HG02981 (cell line): Measurements from ENCODE around the gene UCMA.
"Not testable (repeated sequence)": the region's sequence is repeated elsewhere in the genome, so short reads cannot be mapped to it uniquely, and the experiment has no call there.

ENCODE experiments used
- ATAC-seq: cut with Tn5 transposase; IDR thresholded peaks from one replicate; pipeline ENCODE4 v1.9.1; 2021; ENCODE audit warnings: mild to moderate bottlenecking, moderate library complexity; ENCODE audit not compliant: unreplicated experiment

The UCMA gene

GRCh38 chr10:13234736-13235135 is 562 bp upstream of the UCMA start:
- not testable (repeated sequence) for ATAC-seq

GRCh38 chr10:13233358-13233757 is 816 bp downstream of the UCMA start:
- no peak for ATAC-seq

GRCh38 chr10:13231808-13232207 is 2.4 kb downstream of the UCMA start:
- ATAC-seq: no peak

GRCh38 chr10:13231190-13231589 is 3.0 kb downstream of the UCMA start:
- no peak for ATAC-seq

- no peak for ATAC-seq
Observed at GRCh38 chr10:13227031-13227430, 7.1 kb downstream of the UCMA start.

- ATAC-seq: no peak
Observed at GRCh38 chr10:13225601-13226000, 8.6 kb downstream of the UCMA start.

GRCh38 chr10:13224210-13224995 is 9.8 kb downstream of the UCMA start:
- no peak for ATAC-seq

- no peak for ATAC-seq
Observed at GRCh38 chr10:13223241-13223640, 10.9 kb downstream of the UCMA start.

GRCh38 chr10:13222566-13222965 is 11.6 kb downstream of the UCMA start:
- ATAC-seq: no peak

- no peak for ATAC-seq
Observed at GRCh38 chr10:13222151-13222550, 12.0 kb downstream of the UCMA start.

GRCh38 chr10:13221572-13221971 is 12.6 kb downstream of the UCMA start:
- ATAC-seq: no peak

GRCh38 chr10:13219685-13220670 is 14.2 kb downstream of the UCMA start:
- no peak for ATAC-seq

- ATAC-seq: no peak
Observed at GRCh38 chr10:13218878-13219277, 15.3 kb downstream of the UCMA start.

GRCh38 chr10:13213163-13213562 is 21.0 kb downstream of the UCMA start:
- ATAC-seq: no peak

GRCh38 chr10:13206546-13207443 is 27.4 kb downstream of the UCMA start:
- ATAC-seq: no peak

- no peak for ATAC-seq
Observed at GRCh38 chr10:13206091-13206490, 28.1 kb downstream of the UCMA start.

- ATAC-seq: no peak
Observed at GRCh38 chr10:13201132-13201531, 33.0 kb downstream of the UCMA start.

GRCh38 chr10:13195016-13195415 is 39.2 kb downstream of the UCMA start:
- no peak for ATAC-seq

GRCh38 chr10:13193637-13194036 is 40.5 kb downstream of the UCMA start:
- ATAC-seq: no peak

- ATAC-seq: no peak
Observed at GRCh38 chr10:13191362-13191761, 42.8 kb downstream of the UCMA start.

GRCh38 chr10:13190816-13191215 is 43.4 kb downstream of the UCMA start:
- ATAC-seq: no peak
